GM21360 (cell line): ENCODE data around the gene P2RX7.
"Not testable (repeated sequence)": the region's sequence is repeated elsewhere in the genome, so short reads cannot be mapped to it uniquely, and the experiment has no call there.

Experiments
- ATAC-seq: cut with Tn5 transposase; IDR thresholded peaks from one replicate; pipeline ENCODE4 v1.9.1; 2021; ENCODE audit warnings: mild to moderate bottlenecking, moderate library complexity; ENCODE audit not compliant: unreplicated experiment

Gene P2RX7

GRCh38 chr12:121202407-121203355 is 70.0 kb downstream of the P2RX7 start:
- ATAC-seq: no peak

GRCh38 chr12:121203482-121203881 is 70.8 kb downstream of the P2RX7 start:
- no peak for ATAC-seq

GRCh38 chr12:121205491-121205890 is 72.8 kb downstream of the P2RX7 start:
- no peak for ATAC-seq

GRCh38 chr12:121208571-121208970 is 75.9 kb downstream of the P2RX7 start:
- not testable (repeated sequence) for ATAC-seq

GRCh38 chr12:121209221-121209620 is 76.5 kb downstream of the P2RX7 start:
- ATAC-seq: no peak

- ATAC-seq: peak; percentile 80
Observed at GRCh38 chr12:121209624-121210572, 77.2 kb downstream of the P2RX7 start, which contains the start of gene P2RX4. Gene P2RX4, plus strand, starts transcription at chr12:121210129. Its CDS starts 36 bp downstream, at chr12:121210165.

GRCh38 chr12:121212875-121213274 is 80.2 kb downstream of the P2RX7 start:
- no peak for ATAC-seq

GRCh38 chr12:121214166-121214777 is 81.6 kb downstream of the P2RX7 start:
- ATAC-seq: no peak

GRCh38 chr12:121214855-121215745 is 82.4 kb downstream of the P2RX7 start:
- no peak for ATAC-seq

GRCh38 chr12:121216102-121216501 is 83.4 kb downstream of the P2RX7 start:
- ATAC-seq: no peak

GRCh38 chr12:121217063-121217462 is 84.4 kb downstream of the P2RX7 start:
- no peak for ATAC-seq

GRCh38 chr12:121217761-121218160 is 85.1 kb downstream of the P2RX7 start:
- no peak for ATAC-seq

GRCh38 chr12:121218588-121219352 is 86.1 kb downstream of the P2RX7 start:
- ATAC-seq: no peak

GRCh38 chr12:121219353-121219986 is 86.8 kb downstream of the P2RX7 start:
- no peak for ATAC-seq

- no peak for ATAC-seq
Observed at GRCh38 chr12:121222847-121223246, 90.2 kb downstream of the P2RX7 start.

- ATAC-seq: no peak
Observed at GRCh38 chr12:121223292-121224285, 90.9 kb downstream of the P2RX7 start.

GRCh38 chr12:121224591-121224990 is 91.9 kb downstream of the P2RX7 start:
- ATAC-seq: no peak
